CD14-positive monocyte (primary cell): ENCODE data around the gene CERS4. TPM values are rescaled to one million over a fixed set of nuclear protein-coding genes. Genes with fewer than 3 reads are reported as not detected.
A peak's percentile ranks its signal among the peaks of the same experiment; 100 is the strongest.
"Not testable (repeated sequence)": the region's sequence is repeated elsewhere in the genome, so short reads cannot be mapped to it uniquely, and the experiment has no call there.

ENCODE experiments used
- DNase-seq, 3 donors: peaks; one replicate each; pipeline ENCODE4 v3.0.0-alpha.2; 2011 to 2022
- H2AFZ ChIP-seq: 2 replicates; pipeline ENCODE4 v1.6.0; 2012; ENCODE audit warnings: mild to moderate bottlenecking, low read depth, low read length, inconsistent platforms; ENCODE audit not compliant: insufficient read depth, poor library complexity, severe bottlenecking
- H3K27ac ChIP-seq, 2 donors: 1 replicate in 1 of 2; 2 replicates in 1 of 2; pipeline ENCODE4 v1.5.1; 2012 to 2013; ENCODE audit warnings: low read length in 2 of 2, control low read depth in 1 of 2, inconsistent platforms in 1 of 2, low read depth in 1 of 2, mild to moderate bottlenecking in 1 of 2
- H3K27me3 ChIP-seq, 2 donors: one replicate each; pipeline versions ENCODE4 v1.6.0 to v1.6.1; 2011 to 2013; ENCODE audit warnings: low read length in 2 of 2; ENCODE audit not compliant: control insufficient read depth in 2 of 2, insufficient read depth in 2 of 2
- H3K36me3 ChIP-seq, 2 donors: replicated peaks in 1 of 2; 1 replicate in 1 of 2; 2 replicates in 1 of 2; pipeline versions ENCODE4 v1.5.1 to v1.6.1; 2012 to 2013; ENCODE audit warnings: low read length in 2 of 2, control low read depth in 1 of 2, inconsistent platforms in 1 of 2, mild to moderate bottlenecking in 1 of 2; ENCODE audit not compliant: insufficient read depth in 2 of 2, control insufficient read depth in 1 of 2
- H3K4me1 ChIP-seq, 2 donors: 1 replicate in 1 of 2; 2 replicates in 1 of 2; pipeline versions ENCODE4 v1.5.1 to v1.6.1; 2012 to 2013; ENCODE audit warnings: low read length in 2 of 2, control low read depth in 1 of 2, inconsistent platforms in 1 of 2, mild to moderate bottlenecking in 1 of 2, moderate library complexity in 1 of 2; ENCODE audit not compliant: insufficient read depth in 2 of 2, control insufficient read depth in 1 of 2
- H3K4me2 ChIP-seq: replicated peaks from 2 replicates; pipeline ENCODE3; 2012; ENCODE audit warnings: low read length, moderate library complexity, mild to moderate bottlenecking; ENCODE audit not compliant: poor library complexity, severe bottlenecking; ENCODE audit errors: extremely low read depth
- H3K4me3 ChIP-seq, 3 experiments: fragments of 200-600 bp in 1 of 3; sonication (generic) in 1 of 3; replicated peaks in 1 of 3; 1 replicate in 2 of 3; 2 replicates in 1 of 3; pipeline ENCODE4 v1.5.1; 2011 to 2013; ENCODE audit warnings: low read length in 3 of 3, mild to moderate bottlenecking in 3 of 3, control low read depth in 2 of 3, low read depth in 2 of 3, inconsistent platforms in 1 of 3, moderate library complexity in 1 of 3
- H3K79me2 ChIP-seq: 2 replicates; pipeline ENCODE4 v1.6.0; 2012; ENCODE audit warnings: mild to moderate bottlenecking, control low read depth, inconsistent platforms, low read length, moderate library complexity; ENCODE audit not compliant: insufficient read depth
- H3K9ac ChIP-seq: 2 replicates; pipeline ENCODE4 v1.6.0; 2017; ENCODE audit warnings: low read length, mild to moderate bottlenecking; ENCODE audit not compliant: insufficient read depth, poor library complexity, severe bottlenecking
- H3K9me3 ChIP-seq, 2 donors: replicated peaks in 1 of 2; 1 replicate in 1 of 2; 2 replicates in 1 of 2; pipeline versions ENCODE4 v1.5.1 to v1.6.1; 2012 to 2013; ENCODE audit warnings: low read length in 2 of 2, control low read depth in 1 of 2; ENCODE audit not compliant: control insufficient read depth in 1 of 2, insufficient read depth in 1 of 2
- H4K20me1 ChIP-seq: 2 replicates; pipeline ENCODE4 v1.6.0; 2012; ENCODE audit warnings: mild to moderate bottlenecking, low read length, control low read depth, moderate library complexity; ENCODE audit not compliant: insufficient read depth
- H3K27ac Mint-ChIP-seq, 7 donors: one replicate each; pipeline ENCODE4 v1.8.0; 2020; ENCODE audit warnings: mild to moderate bottlenecking in 7 of 7, mixed read lengths in 7 of 7, moderate library complexity in 6 of 7, inconsistent platforms in 2 of 7
- H3K27me3 Mint-ChIP-seq, 3 donors: one replicate each; pipeline ENCODE4 v1.8.0; 2021 to 2022; ENCODE audit warnings: low read depth in 3 of 3, mild to moderate bottlenecking in 3 of 3, mixed read lengths in 3 of 3, moderate library complexity in 3 of 3, inconsistent platforms in 1 of 3
- H3K36me3 Mint-ChIP-seq, 2 donors: one replicate each; pipeline ENCODE4 v1.8.0; 2020; ENCODE audit warnings: mixed read lengths in 2 of 2, inconsistent platforms in 1 of 2, mild to moderate bottlenecking in 1 of 2
- H3K4me1 Mint-ChIP-seq: one replicate; pipeline ENCODE4 v1.8.0; 2020; ENCODE audit warnings: mild to moderate bottlenecking, mixed read lengths
- H3K4me3 Mint-ChIP-seq, 2 donors: one replicate each; pipeline ENCODE4 v1.8.0; 2020; ENCODE audit warnings: mild to moderate bottlenecking in 2 of 2, mixed read lengths in 2 of 2, moderate library complexity in 1 of 2
- H3K9me3 Mint-ChIP-seq, 7 donors: one replicate each; pipeline ENCODE4 v1.8.0; 2020 to 2022; ENCODE audit warnings: mixed read lengths in 7 of 7, mild to moderate bottlenecking in 6 of 7, moderate library complexity in 6 of 7, inconsistent platforms in 2 of 7
- CTCF ChIP-seq: fragments of 200-600 bp; IDR thresholded peaks from one replicate; pipeline ENCODE4 v1.8.0; 2022; ENCODE audit warnings: antibody characterized with exemption, mild to moderate bottlenecking
- WGBS: methylation state at CpG from one replicate; pipeline ENCODE4 v1.1.5; 2013; ENCODE audit warnings: missing lambda C conversion rate; ENCODE audit not compliant: insufficient coverage; 5-methylcytosine and 5-hydroxymethylcytosine counted together
- intact Hi-C, 2 donors: fragments of 100-400 bp; cut with micrococcal nuclease; formaldehyde crosslinking; loops; one replicate each; pipeline versions ENCODE4 v1.15.0 to v1.15.1; 2023
- polyA plus RNA-seq, 3 donors: library from polyadenylated mRNA; depleted of rRNA in 1 of 3; unstranded in 2 of 3; stranded (reverse) in 1 of 3; fragments of 300-500 nt in 2 of 3; fragments of >200 nt in 1 of 3; fragmentation: Illumina TruSeq in 2 of 3; gene quantifications; 1 replicate in 2 of 3; 2 replicates in 1 of 3; pipeline ENCODE4 v1.2.3, GENCODE V29; 2012 to 2021

The CERS4 gene
- polyA plus RNA-seq, 3 donors = 11.4 to 12.1 (median 12.0) TPM

DNA sequence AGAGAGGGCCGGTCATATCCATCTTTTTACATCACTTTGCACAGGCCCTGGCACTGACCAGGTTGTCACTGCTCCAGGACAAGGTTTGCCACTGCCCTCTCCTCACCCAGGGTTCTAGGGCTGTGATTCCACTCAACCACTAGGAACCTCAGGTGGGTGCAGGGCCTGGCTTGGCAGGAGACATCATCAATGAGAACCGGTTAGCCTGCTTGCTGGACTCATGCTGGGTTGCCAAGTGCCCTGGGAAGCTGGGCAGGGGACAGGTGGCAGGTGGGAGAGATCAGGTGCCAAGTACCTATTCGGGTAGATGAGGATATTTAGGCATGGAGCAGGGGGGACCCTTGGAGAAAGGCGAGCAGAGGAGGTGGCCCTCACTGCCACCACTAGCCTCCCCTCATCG lies 4.2 kb upstream of the CERS4 start:
- TF ChIP-seq CTCF = no peak
- Histone ChIP-seq H3K4me2 (no peak overlapping the region), H3K9me3 (no peaks in the 10 kb centered on the region), H3K27me3 (peaks cover 0 to 33% of the 10 kb centered on the region in 2 donors), H2AFZ (no peak overlapping the region), H3K36me3 (no peaks in the 10 kb centered on the region), H4K20me1 (no peaks in the 10 kb centered on the region), H3K4me1 (peaks cover 9 to 17% of the 10 kb centered on the region in 2 donors), H3K79me2 (no peaks in the 10 kb centered on the region), H3K9ac (peak overlapping the region; percentile 8), H3K27ac (no peak overlapping the region), H3K4me3 (no peak overlapping the region)
- Mint-ChIP-seq H3K27me3 (peaks cover 42 to 63% (median 56%) of the 10 kb centered on the region in 3 donors), H3K27ac (no peak overlapping the region), H3K4me1 (peaks cover 12% of the 10 kb centered on the region), H3K36me3 (peaks cover 3% of the 10 kb centered on the region in 2 donors), H3K4me3 (no peak overlapping the region), H3K9me3 (peaks cover 0 to 18% (median 4%) of the 10 kb centered on the region in 7 donors)
- DNase-seq = no peak
- intact Hi-C loops = loop anchor here in 1 of 2 donors (5.0 kb wide), 1 partner anchor 43 kb away; no protein-coding TSS in a partner anchor
- 83% methylated on average over 2 of the region's 5 CpGs for WGBS

DNA sequence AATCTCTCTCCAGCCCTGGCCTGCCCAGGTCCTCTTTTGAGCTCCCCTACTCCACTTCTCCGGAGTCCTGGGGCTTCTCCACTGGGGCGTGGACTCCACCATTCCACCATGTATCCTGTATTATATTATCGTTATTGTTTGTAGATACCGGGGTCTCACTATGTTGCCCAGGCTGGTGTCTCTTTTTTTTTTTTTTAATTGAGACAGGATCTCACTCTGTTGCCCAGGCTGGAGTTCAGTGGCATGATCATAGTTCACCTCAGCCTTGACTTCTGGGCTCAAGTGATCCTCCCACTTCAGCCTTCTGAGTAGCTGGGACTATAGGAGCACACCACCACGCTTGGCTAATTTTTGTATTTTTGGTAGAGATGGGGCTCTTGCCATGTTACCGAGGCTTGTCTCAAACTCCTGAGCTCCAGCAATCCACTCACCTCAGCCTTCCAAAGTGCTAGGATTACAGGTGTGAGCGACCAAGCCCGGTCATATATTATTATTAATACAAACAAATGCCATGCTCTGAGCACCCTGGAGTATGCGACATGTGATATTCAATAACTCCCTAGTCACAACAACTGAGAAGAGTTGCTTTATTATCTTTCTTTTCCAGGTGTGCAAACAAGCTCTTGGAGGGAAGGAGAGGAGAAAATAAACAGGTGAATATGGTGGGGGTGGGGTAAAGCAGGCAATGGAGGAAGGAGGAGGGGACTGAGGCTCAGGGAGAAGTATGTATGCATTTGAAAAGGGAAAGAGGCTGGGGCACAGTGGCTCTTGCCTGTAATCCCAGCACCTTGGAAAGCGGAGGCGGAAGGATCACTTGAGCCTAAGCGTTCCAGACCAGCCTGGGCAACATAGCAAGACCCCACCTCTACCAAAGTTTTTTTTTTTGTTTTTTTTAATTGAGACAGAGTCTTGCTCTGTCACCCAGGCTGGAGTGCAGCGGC lies 2.8 kb upstream of the CERS4 start:
- intact Hi-C loops = no loop called here

GRCh38 chr19:8207326-8207725 lies 1.8 kb upstream of the CERS4 start:
- H4K20me1 ChIP-seq, intact Hi-C loops, DNase-seq, H3K27ac Mint-ChIP-seq, H3K4me3 ChIP-seq, H3K36me3 ChIP-seq, H3K27ac ChIP-seq, H3K9me3 ChIP-seq, H3K79me2 ChIP-seq, H3K36me3 Mint-ChIP-seq, H2AFZ ChIP-seq, H3K4me2 ChIP-seq, H3K9ac ChIP-seq: not testable (repeated sequence)
- Mint-ChIP-seq H3K9me3 (peaks cover 0 to 20% (median 8%) of the 10 kb centered on the region in 7 donors), H3K4me3 (peak overlapping the region in 1 of 2 donors; percentile 30), H3K4me1 (peaks cover 20% of the 10 kb centered on the region), H3K27me3 (peaks cover 55 to 76% (median 72%) of the 10 kb centered on the region in 3 donors)
- 100% methylated on average over 4 of the region's 7 CpGs for WGBS
- H3K4me1 ChIP-seq = peaks cover 11 to 18% of the 10 kb centered on the region in 2 donors
- H3K27me3 ChIP-seq = peaks cover 6 to 47% of the 10 kb centered on the region in 2 donors

More for the DNA sequence above, 2.8 kb upstream of the CERS4 start:
- Histone ChIP-seq H3K27ac (no peak overlapping the region), H3K4me2 (no peak overlapping the region), H4K20me1 (no peaks in the 10 kb centered on the region), H3K4me1 (peaks cover 11 to 18% of the 10 kb centered on the region in 2 donors), H3K4me3 (no peak overlapping the region), H3K9ac (no peak overlapping the region), H3K36me3 (no peaks in the 10 kb centered on the region), H2AFZ (no peak overlapping the region), H3K9me3 (no peaks in the 10 kb centered on the region), H3K79me2 (no peaks in the 10 kb centered on the region), H3K27me3 (peaks cover 6 to 47% of the 10 kb centered on the region in 2 donors)
- no peak overlapping the region for H3K27ac Mint-ChIP-seq
- peaks cover 0 to 20% (median 8%) of the 10 kb centered on the region in 7 donors for H3K9me3 Mint-ChIP-seq
- H3K4me3 Mint-ChIP-seq = no peak overlapping the region
- DNase-seq = no peak
- no peak for TF ChIP-seq CTCF
- peaks cover 3 to 7% of the 10 kb centered on the region in 2 donors for H3K36me3 Mint-ChIP-seq
- WGBS = 100% methylated on average over 1 of the region's 13 CpGs
- H3K4me1 Mint-ChIP-seq = peaks cover 17% of the 10 kb centered on the region
- H3K27me3 Mint-ChIP-seq = peaks cover 52 to 72% (median 65%) of the 10 kb centered on the region in 3 donors
